HEK293 (cell line): ENCODE data around the gene AHCYL2.

Experiments used
- CTCF ChIP-seq: fragments of 450-650 bp; formaldehyde crosslinking; IDR thresholded peaks from 2 replicates; pipeline ENCODE4 v1.5.1; 2016; ENCODE audit warnings: missing biosample characterization, missing genetic modification characterization
- REPIN1 ChIP-seq: fragments of 450-650 bp; formaldehyde crosslinking; IDR thresholded peaks from 2 replicates; pipeline ENCODE4 v1.5.1; 2017; ENCODE audit warnings: missing biosample characterization, missing genetic modification characterization, low read depth
- TRIM28 ChIP-seq: IDR thresholded peaks from 2 replicates; pipeline ENCODE4 v1.6.1; 2011; ENCODE audit warnings: low read length, control low read depth, borderline replicate concordance
- TSHZ1 ChIP-seq: fragments of 450-650 bp; formaldehyde crosslinking; IDR thresholded peaks from 2 replicates; pipeline ENCODE4 v1.5.1; 2016; ENCODE audit warnings: missing biosample characterization, missing genetic modification characterization, borderline replicate concordance
- ZNF133 ChIP-seq: fragments of 450-650 bp; formaldehyde crosslinking; IDR thresholded peaks from 2 replicates; pipeline ENCODE4 v1.5.1; 2016; ENCODE audit warnings: missing biosample characterization, missing genetic modification characterization
- ZNF184 ChIP-seq: fragments of 450-650 bp; IDR thresholded peaks from 2 replicates; pipeline ENCODE4 v1.5.1; 2018; ENCODE audit warnings: missing biosample characterization, mild to moderate bottlenecking, missing genetic modification characterization
- ZNF311 ChIP-seq: fragments of 450-650 bp; formaldehyde crosslinking; IDR thresholded peaks from 2 replicates; pipeline ENCODE4 v1.5.1; 2017; ENCODE audit warnings: missing biosample characterization, missing genetic modification characterization, borderline replicate concordance
- ZNF324 ChIP-seq: fragments of 450-650 bp; formaldehyde crosslinking; IDR thresholded peaks from 2 replicates; pipeline ENCODE4 v1.5.1; 2016; ENCODE audit warnings: missing biosample characterization, missing genetic modification characterization
- ZNF621 ChIP-seq: fragments of 450-650 bp; formaldehyde crosslinking; IDR thresholded peaks from 2 replicates; pipeline ENCODE4 v1.5.1; 2017; ENCODE audit warnings: missing biosample characterization, missing genetic modification characterization
- ZNF654 ChIP-seq: fragments of 450-650 bp; formaldehyde crosslinking; IDR thresholded peaks from 2 replicates; pipeline ENCODE4 v1.5.1; 2016; ENCODE audit warnings: low read depth, missing biosample characterization, missing genetic modification characterization
- ZSCAN30 ChIP-seq: fragments of 450-650 bp; IDR thresholded peaks from 2 replicates; pipeline ENCODE4 v1.5.1; 2018; ENCODE audit warnings: missing biosample characterization, mild to moderate bottlenecking, missing genetic modification characterization, moderate library complexity
- TF ChIP-seq, protein P1 (sequence below): fragments of 450-650 bp; formaldehyde crosslinking; conservative IDR thresholded peaks from 2 replicates; pipeline ENCODE4 v1.5.1; 2016; ENCODE audit warnings: low read depth, missing biosample characterization, missing genetic modification characterization
- TF ChIP-seq, protein P2 (sequence below): fragments of 450-650 bp; formaldehyde crosslinking; IDR thresholded peaks from 2 replicates; pipeline ENCODE4 v1.5.1; 2016; ENCODE audit warnings: missing biosample characterization, missing genetic modification characterization
- TF ChIP-seq, protein P3 (sequence below): fragments of 450-650 bp; formaldehyde crosslinking; IDR thresholded peaks from 2 replicates; pipeline ENCODE4 v1.5.1; 2016; ENCODE audit warnings: missing biosample characterization, missing genetic modification characterization, borderline replicate concordance

Gene AHCYL2

GRCh38 chr7:129271500-129272355, 46.9 kb downstream of the AHCYL2 start (continued):
- no peak for TF ChIP-seq TSHZ1 (tag by site-specific recombination)
- no peak for TF ChIP-seq ZSCAN30 (tag by site-specific recombination)
- TF ChIP-seq CTCF (tag by site-specific recombination) = 0 out of 2 replicates have a peak, but pooled peaks have one; percentile 31
- TF ChIP-seq TRIM28 = no peak
- TF ChIP-seq ZNF184 (tag by site-specific recombination) = no peak
- TF ChIP-seq ZNF324 (tag by site-specific recombination) = no peak
- TF ChIP-seq ZNF621 (tag by site-specific recombination) = no peak
- TF ChIP-seq, protein P1, sequence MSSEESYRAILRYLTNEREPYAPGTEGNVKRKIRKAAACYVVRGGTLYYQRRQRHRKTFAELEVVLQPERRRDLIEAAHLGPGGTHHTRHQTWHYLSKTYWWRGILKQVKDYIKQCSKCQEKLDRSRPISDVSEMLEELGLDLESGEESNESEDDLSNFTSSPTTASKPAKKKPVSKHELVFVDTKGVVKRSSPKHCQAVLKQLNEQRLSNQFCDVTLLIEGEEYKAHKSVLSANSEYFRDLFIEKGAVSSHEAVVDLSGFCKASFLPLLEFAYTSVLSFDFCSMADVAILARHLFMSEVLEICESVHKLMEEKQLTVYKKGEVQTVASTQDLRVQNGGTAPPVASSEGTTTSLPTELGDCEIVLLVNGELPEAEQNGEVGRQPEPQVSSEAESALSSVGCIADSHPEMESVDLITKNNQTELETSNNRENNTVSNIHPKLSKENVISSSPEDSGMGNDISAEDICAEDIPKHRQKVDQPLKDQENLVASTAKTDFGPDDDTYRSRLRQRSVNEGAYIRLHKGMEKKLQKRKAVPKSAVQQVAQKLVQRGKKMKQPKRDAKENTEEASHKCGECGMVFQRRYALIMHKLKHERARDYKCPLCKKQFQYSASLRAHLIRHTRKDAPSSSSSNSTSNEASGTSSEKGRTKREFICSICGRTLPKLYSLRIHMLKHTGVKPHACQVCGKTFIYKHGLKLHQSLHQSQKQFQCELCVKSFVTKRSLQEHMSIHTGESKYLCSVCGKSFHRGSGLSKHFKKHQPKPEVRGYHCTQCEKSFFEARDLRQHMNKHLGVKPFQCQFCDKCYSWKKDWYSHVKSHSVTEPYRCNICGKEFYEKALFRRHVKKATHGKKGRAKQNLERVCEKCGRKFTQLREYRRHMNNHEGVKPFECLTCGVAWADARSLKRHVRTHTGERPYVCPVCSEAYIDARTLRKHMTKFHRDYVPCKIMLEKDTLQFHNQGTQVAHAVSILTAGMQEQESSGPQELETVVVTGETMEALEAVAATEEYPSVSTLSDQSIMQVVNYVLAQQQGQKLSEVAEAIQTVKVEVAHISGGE (tag by site-specific recombination) = no peak
- TF ChIP-seq ZNF654 (tag by site-specific recombination) = peak; percentile 87
- TF ChIP-seq ZNF133 (tag by site-specific recombination) = no peak
- TF ChIP-seq ZNF311 (tag by site-specific recombination) = no peak
- no peak for TF ChIP-seq REPIN1 (tag by site-specific recombination)
- TF ChIP-seq, protein P2, sequence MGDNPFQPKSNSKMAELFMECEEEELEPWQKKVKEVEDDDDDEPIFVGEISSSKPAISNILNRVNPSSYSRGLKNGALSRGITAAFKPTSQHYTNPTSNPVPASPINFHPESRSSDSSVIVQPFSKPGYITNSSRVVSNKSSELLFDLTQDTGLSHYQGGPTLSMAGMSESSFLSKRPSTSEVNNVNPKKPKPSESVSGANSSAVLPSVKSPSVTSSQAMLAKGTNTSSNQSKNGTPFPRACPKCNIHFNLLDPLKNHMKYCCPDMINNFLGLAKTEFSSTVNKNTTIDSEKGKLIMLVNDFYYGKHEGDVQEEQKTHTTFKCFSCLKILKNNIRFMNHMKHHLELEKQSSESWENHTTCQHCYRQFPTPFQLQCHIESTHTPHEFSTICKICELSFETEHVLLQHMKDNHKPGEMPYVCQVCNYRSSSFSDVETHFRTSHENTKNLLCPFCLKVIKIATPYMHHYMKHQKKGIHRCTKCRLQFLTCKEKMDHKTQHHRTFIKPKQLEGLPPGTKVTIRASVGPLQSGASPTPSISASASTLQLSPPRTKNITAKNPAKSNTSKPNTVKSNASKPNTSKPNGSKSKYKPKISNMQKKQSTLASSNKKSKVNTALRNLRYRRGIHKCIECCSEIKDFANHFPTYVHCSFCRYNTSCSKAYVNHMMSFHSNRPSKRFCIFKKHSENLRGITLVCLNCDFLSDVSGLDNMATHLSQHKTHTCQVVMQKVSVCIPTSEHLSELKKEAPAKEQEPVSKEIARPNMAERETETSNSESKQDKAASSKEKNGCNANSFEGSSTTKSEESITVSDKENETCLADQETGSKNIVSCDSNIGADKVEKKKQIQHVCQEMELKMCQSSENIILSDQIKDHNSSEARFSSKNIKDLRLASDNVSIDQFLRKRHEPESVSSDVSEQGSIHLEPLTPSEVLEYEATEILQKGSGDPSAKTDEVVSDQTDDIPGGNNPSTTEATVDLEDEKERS (tag by site-specific recombination) = peak; percentile 62; the same call in 1 of the 2 replicates
- TF ChIP-seq, protein P3, sequence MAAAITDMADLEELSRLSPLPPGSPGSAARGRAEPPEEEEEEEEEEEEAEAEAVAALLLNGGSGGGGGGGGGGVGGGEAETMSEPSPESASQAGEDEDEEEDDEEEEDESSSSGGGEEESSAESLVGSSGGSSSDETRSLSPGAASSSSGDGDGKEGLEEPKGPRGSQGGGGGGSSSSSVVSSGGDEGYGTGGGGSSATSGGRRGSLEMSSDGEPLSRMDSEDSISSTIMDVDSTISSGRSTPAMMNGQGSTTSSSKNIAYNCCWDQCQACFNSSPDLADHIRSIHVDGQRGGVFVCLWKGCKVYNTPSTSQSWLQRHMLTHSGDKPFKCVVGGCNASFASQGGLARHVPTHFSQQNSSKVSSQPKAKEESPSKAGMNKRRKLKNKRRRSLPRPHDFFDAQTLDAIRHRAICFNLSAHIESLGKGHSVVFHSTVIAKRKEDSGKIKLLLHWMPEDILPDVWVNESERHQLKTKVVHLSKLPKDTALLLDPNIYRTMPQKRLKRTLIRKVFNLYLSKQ = no peak
